22Rv1 (cell line): ENCODE data around the gene PCDHGB5.
"Not testable (repeated sequence)": the region's sequence is repeated elsewhere in the genome, so short reads cannot be mapped to it uniquely, and the experiment has no call there.

Experiments
- CTCF ChIP-seq: fragments of 450-650 bp; IDR thresholded peaks from 2 replicates; pipeline ENCODE4 v1.5.1; 2017; ENCODE audit warnings: mild to moderate bottlenecking
- ZFX ChIP-seq: fragments of 450-650 bp; IDR thresholded peaks from 2 replicates; pipeline ENCODE4 v1.6.1; 2017; ENCODE audit warnings: antibody characterized with exemption, borderline replicate concordance

- TF ChIP-seq CTCF, ZFX: not testable (repeated sequence)
Observed at GRCh38 chr5:141414548-141415274, 17.0 kb downstream of the PCDHGB5 start.
